Ecto neural progenitor cell (in vitro differentiated cells): ENCODE data around the gene GALNT2.

ENCODE experiments used
- DNase-seq: peaks from one replicate; pipeline ENCODE4 v3.0.0-alpha.2; 2018; ENCODE audit warnings: low spot score

Gene GALNT2

GRCh38 chr1:230210981-230211336 lies 143.9 kb downstream of the GALNT2 start:
- DNase-seq, result peak; percentile 44

- peak; percentile 22 for DNase-seq
Measured at GRCh38 chr1:230211436-230212145, 144.6 kb downstream of the GALNT2 start.

DNA sequence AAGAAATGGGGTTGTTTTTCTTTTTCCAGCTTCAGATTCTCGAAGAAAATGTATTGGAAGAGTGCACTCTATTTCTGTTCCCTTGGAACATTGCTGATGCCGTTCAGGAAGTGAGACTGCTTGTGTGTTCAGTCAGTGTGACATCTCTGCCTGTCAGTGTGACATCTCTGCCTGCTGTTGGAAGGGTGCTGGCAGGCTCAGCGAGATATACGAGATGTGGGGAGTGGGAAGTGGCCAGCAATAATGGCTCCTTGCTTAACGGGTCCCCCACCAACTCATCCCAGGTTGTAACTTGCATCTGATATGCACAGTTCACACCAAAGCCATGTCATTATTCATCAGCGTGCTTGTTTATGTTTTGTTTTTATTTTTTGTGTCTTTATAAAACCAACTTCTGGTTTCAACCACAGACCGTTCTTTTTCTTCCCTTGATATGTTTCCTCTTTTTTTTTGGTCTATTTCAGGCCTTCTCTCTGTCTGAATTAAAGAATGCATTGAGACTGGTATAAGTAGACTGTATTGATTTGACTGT lies 145.4 kb downstream of the GALNT2 start:
- peak; percentile 11 for DNase-seq

DNA sequence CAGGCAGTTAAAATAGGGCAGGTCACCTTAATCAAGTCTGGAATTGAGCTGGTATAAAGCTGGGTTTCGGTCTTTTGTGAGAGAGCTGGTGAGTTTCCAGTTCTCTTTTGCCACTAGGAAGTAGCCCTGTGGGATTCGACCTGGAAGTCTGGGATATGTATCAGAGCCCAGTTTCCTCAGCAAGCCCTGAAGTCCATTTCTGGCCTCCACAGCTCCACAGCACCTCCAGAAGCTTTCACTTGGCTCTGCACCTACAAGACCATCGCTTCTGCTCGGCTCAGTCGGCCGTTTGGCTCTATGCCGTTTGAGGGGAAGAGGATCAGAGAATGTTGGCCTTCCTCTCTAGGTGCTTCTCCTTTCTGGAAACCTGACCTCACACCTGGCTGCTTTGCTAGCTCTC lies 148.0 kb downstream of the GALNT2 start:
- no peak for DNase-seq

DNA sequence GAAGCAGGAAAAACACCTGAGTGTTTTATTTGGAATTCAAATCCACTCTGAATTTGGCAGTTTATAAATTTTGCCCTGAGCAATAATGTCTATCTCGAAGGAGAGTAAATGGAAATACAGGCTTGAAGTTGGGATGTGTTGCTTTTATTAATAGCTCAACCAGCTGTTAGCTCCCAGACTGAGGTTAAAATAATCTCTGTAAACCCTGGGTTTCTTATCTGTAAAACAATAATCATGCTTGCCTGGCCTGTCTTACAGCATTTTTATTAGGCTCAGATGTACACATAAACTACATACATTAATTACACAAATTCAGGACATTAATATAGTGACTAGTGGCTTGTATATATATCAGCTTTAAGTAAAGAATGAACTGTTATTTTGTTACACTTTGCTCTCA lies 148.5 kb downstream of the GALNT2 start:
- DNase-seq, result no peak

- no peak for DNase-seq
Measured at GRCh38 chr1:230216896-230217295, 149.9 kb downstream of the GALNT2 start.

DNA sequence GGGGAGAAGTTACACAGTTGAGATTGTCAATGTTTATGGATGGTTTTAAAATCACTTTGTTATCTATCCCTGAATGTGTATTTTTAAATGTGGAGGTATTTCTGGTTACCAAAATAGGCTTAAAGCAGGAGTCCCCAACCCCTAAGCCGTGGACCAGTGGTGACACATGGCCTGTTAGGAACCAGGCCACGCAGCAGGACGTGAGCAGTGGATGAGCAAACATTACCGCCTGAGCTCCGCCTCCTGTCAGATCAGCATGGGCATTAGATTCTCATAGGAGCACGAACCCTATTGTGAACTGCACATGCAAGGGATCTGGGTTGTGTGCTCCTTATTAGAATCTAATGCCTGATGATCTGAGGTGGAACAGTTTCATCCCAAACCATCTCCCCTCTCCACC lies 151.6 kb downstream of the GALNT2 start:
- DNase-seq, result no peak

DNA sequence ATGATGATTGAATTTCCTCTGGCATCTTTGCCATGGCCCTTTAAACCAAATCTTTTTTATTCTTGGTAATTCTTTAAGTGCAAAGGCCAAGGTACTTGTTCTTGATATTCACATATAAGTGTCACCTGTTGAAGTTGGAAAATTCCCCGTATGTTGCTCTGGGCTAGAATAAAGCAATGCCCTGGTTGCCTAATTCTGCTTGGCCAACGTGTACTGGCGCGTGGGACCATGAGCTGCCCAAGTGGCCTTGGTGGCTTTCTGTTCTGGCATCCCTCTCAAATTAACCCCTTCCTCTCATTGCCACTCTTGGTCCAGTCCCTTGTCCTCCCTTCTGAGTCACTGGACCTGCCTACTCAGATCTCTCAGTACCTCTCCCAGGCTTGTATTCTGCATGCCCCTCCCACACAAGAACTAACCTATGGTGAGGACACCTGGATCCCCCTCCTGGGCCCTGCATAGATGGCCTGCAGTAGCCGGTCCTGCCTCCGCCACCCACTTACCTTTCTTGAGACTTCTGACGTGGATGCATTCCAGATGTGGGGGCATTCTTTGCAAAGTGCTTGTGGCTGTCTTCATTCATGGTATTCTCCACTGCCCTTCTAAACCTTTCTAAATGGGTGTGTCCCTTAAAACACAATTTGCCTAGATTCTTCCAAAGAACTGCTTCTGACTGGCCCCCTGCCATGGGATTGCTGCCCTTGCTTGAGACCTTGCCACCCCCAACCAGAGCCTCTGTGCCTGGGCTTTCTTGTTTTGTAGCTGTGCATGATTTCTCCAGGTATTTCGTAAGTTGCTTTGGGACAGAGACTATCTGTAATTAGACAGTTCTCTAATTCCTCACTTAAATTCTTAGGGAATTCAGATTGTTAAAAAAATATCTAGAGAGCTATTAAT lies 152.4 kb downstream of the GALNT2 start:
- no peak for DNase-seq

GRCh38 chr1:230220478-230220877 lies 153.4 kb downstream of the GALNT2 start:
- DNase-seq, result no peak

GRCh38 chr1:230220907-230221306 lies 153.9 kb downstream of the GALNT2 start:
- DNase-seq, result no peak

- DNase-seq, result no peak
Measured at GRCh38 chr1:230222678-230223077, 155.6 kb downstream of the GALNT2 start.

DNA sequence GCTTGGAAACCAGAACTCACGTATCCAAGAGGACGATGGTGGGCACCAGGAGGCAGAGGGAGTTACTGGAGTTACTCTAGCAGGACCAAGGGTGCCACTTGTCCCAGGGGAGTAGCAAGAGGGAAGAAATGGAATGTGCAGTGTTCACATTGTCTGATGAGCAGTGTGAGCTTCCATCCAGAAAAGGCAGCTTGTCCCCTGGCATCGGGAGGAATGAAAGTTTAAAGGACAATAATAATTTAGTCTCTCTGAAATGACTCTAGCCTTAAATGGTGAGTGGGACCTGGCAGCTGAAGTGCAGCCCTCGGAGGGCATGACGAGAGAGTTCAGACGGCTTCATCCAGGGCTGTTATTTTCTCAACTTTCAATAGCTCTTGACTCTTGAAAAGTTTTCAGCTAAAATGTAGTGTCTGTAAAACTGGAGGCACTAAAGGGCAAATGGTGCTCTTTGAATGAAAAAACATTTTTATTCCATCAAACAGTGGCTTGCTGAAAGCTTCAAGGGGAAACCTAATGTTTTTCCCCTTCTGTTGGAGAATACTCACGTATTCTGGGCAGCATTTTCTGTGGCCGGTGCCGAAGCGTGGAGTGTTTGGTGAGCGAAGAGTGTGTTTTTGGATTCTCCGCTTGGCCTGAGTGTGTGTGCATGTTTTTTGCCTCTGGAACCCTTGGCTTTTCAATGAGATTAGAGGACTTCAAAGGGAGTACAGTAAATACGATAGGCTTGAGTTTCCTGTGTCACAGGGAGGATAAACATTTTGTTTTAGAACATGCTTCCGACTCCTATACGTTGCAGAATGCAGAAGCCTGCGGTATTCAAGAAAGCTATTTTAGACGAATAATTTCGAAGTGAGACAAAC lies 157.3 kb downstream of the GALNT2 start:
- no peak for DNase-seq

DNA sequence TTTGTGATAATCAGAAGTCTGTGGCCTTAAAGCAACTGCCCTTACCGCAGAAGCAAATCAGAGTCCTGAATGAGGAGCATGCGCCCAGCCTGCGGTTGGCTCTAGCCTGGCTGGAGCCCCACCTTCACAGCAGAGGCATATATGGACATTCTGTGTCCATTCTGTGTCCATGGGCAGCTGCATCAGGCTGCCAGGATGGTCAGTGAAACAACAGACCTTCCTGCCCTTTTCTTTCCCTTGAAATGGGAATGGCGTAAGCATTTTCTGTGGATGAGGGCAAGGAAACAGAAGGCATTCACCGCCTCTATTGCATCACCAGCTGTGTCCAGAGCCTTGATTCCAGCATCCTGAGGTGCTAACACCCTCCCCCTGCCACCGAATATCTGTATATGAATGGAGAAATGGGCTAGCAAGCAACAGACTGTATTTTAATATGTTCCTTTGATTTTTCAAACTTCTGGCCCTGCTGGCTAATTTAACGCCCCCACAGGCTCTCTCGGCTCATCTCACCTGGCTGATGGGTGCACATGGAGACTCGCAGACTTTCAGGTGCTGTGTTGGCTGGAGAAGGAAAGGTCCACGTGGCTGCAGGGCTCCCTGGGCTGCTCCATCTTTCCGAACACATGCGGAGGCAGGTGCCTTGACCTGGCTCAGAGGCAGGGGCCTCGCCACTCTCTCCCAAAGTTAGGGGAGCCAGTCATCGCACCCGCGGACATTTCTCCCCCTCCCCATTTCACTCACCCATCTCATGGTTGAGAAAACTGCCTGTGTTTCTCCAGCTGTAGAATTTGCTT lies 159.2 kb downstream of the GALNT2 start:
- DNase-seq, result no peak

- DNase-seq, result no peak
Measured at GRCh38 chr1:230226814-230227213, 159.8 kb downstream of the GALNT2 start.

DNA sequence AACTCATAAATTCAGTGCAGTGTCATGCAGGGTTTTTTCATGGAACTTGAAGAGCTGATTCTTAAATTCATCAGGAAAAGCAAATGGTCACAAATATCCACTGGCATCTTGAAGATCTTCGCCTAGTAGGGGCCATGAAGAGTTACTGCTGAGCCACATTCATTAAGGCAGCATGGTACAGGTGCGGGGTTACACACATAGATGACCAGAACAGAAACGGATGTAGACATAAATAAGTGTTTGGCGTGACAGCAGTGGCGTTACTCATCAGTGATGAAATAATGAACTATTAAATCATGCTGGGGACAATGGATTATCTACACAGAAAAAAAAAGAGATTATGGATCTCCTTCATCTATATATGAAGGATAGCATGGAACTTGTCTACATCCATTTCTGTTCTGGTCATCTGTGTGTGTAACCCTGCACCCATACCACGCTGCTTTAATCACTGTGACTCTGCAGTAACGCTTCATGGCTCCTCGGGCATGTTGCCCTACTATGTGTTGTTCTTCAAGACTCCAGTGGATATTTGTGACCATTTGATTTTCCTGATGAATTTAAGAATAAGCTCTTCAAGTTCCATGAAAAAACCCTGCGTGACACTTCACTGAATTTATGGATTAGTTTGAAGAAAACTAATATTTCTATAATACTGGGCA lies 161.3 kb downstream of the GALNT2 start:
- no peak for DNase-seq

DNA sequence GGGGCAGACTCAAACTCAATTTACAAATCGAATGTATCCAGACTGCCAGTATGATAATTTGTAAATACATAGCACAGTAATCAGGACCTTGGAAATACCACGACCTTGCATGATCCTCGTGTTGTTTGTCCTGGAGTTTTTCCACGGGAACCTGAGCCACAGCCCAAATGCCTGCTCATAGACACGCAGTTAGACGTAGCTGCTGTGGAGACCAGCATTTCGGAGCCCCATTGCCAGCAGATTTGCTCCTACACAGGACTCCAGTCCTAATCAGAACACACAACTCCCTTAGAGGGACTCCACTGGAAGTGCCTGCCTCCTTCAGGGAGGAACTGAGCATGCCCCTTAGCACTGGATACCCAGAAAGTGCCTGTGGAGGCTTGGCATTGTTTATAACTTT lies 163.2 kb downstream of the GALNT2 start:
- DNase-seq, result no peak

DNA sequence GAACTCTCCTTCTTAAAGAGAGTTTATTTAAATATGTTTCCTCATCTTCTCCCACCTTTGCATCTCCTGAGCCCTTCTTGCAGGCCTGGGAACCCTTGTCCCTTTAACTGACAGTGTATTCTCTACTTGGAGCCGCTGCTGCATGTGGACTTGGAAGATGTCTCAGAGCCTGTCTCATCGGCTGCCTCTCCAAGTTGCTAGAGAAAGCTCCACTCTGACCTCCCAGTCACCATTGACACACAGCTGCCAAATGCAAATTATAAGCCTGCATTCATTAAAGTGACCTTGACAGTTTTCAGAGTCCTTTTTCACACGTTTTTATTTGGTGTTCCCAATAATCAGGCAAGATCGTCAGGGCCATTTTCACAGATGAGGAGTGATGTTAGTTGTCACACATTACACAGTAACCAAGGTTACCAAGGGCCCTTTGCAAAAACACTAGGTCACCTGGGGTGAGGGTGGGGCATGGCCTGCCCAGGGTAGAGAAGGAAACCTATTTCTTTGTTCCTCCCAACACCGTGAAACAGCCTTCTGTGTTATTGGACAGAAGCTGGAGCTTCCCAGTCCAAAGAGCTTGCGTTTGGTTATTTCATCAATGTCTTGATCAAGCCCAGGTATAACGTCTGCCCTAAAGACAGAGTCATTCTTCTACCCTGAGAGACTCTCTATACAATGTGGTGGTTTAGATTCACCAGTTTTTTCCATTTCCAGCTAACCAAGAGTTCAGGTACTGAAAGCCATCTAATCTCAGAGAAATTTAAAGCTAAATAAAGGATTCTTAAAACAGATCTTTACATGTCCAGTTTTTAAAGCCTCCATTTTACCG lies 164.1 kb downstream of the GALNT2 start:
- no peak for DNase-seq

DNA sequence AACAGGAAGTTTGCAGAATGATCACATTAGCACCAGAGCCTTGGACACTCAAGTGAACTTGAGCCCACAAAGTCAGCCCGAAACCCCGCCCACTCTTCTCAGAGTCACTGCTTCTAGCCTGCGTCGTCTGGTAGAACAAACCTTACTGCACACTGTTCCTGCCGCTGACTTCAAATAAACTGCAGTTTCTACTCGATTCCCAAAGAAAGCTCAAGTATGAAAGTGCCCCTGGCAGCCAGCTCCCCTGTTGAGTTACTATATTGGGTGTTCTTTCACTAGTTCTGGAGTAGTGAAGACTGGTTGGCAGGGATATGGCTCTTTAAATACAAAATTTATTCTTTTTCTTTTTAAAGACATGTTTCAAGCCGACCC lies 164.7 kb downstream of the GALNT2 start:
- no peak for DNase-seq

GRCh38 chr1:230232371-230232771 lies 165.3 kb downstream of the GALNT2 start:
- DNase-seq, result no peak

DNA sequence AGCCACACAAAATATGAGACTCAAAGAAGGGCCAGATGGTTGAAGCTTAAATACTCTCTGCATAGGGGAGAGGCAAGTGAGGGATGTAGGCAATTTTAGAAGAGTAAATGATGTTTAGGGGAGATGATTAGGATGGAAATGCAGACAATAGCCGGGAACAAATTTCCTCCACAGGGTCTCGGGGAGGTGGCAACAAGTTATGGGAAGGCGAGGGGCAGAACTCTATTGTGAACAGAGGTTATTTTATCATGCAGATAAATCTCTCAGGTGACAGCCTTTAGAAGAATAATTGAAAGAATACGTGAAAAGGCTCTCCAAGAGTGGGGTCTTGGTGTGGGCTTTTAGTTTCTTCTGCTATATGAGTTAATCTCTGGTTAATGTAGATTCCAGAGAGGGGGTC lies 166.7 kb downstream of the GALNT2 start:
- no peak for DNase-seq
